ENCODE results near the gene ANAPC7. TPM values are rescaled to one million over a fixed set of nuclear protein-coding genes. Genes with fewer than 3 reads are reported as not detected.

The ANAPC7 gene
- total and polyA plus RNA-seq, 7 donors: 9.6 to 65.6 (median 31.8) TPM

- H3K4me1 ChIP-seq: peaks cover 0 to 48% (median 39%) of the 10 kb centered on the region in 4 donors
- H3K36me3 ChIP-seq: peaks cover 8 to 60% (median 28%) of the 10 kb centered on the region in 4 donors
- DNase-seq: no peak
- 94% methylated on average over 13 of the region's 13 CpGs for WGBS, 2 donors
- H3K27ac ChIP-seq: peak overlapping the region; percentile 51 to 70 (median 63)
- intact Hi-C loops (cut with DNase I): no loop called here
- TF ChIP-seq POLR2A (IDR thresholded peaks at IDR 0.05): no peak
- TF ChIP-seq CTCF (IDR thresholded peaks at IDR 0.05): no peak
- no peak for TF ChIP-seq POLR2AphosphoS5 (IDR thresholded peaks at IDR 0.05)
- TF ChIP-seq EP300 (IDR thresholded peaks at IDR 0.05): no peak
- H3K9me3 ChIP-seq: no peaks in the 10 kb centered on the region
- no peak overlapping the region for H3K4me3 ChIP-seq
- H3K27me3 ChIP-seq: no peaks in the 10 kb centered on the region
Observed at GRCh38 chr12:110373962-110374611, 29.4 kb downstream of the ANAPC7 start.

- intact Hi-C loops (cut with DNase I): no loop called here
- 69 to 83% methylated on average over 2 of the region's 2 CpGs for WGBS, 2 donors
- peak in 3 of 4 donors; percentile 44 to 61 (median 55) for TF ChIP-seq POLR2AphosphoS5 (IDR thresholded peaks at IDR 0.05)
- TF ChIP-seq CTCF (IDR thresholded peaks at IDR 0.05): no peak
- no peak for TF ChIP-seq POLR2A (IDR thresholded peaks at IDR 0.05)
- DNase-seq: no peak
- Histone ChIP-seq H3K27me3 (no peaks in the 10 kb centered on the region), H3K4me3 (no peak overlapping the region), H3K9me3 (no peaks in the 10 kb centered on the region), H3K36me3 (peaks cover 8 to 53% (median 28%) of the 10 kb centered on the region in 4 donors), H3K27ac (peak overlapping the region; percentile 51 to 70 (median 63)), H3K4me1 (peaks cover 0 to 42% (median 37%) of the 10 kb centered on the region in 4 donors)
Observed at GRCh38 chr12:110373425-110373824, 30.1 kb downstream of the ANAPC7 start.

- 86 to 87% methylated on average over 4 of the region's 4 CpGs for WGBS, 2 donors
- no peaks in the 10 kb centered on the region for H3K9me3 ChIP-seq
- no peak for TF ChIP-seq EP300 (IDR thresholded peaks at IDR 0.05)
- no peak for TF ChIP-seq POLR2A (IDR thresholded peaks at IDR 0.05)
- TF ChIP-seq POLR2AphosphoS5 (IDR thresholded peaks at IDR 0.05): no peak
- TF ChIP-seq CTCF (IDR thresholded peaks at IDR 0.05): no peak
- intact Hi-C loops (cut with DNase I): no loop called here
- H3K27ac ChIP-seq: peak overlapping the region; percentile 25 to 70 (median 58)
- peaks cover 8 to 49% (median 24%) of the 10 kb centered on the region in 4 donors for H3K36me3 ChIP-seq
- no peak overlapping the region for H3K4me3 ChIP-seq
- DNase-seq: peak; percentile 87
- H3K4me1 ChIP-seq: peaks cover 0 to 42% (median 37%) of the 10 kb centered on the region in 4 donors
- H3K27me3 ChIP-seq: no peaks in the 10 kb centered on the region
Observed at GRCh38 chr12:110373025-110373424, 30.5 kb downstream of the ANAPC7 start.

GRCh38 chr12:110372056-110372425 is 31.5 kb downstream of the ANAPC7 start:
- Histone ChIP-seq H3K4me1 (peaks cover 0 to 52% (median 44%) of the 10 kb centered on the region in 4 donors), H3K36me3 (peaks cover 2 to 39% (median 20%) of the 10 kb centered on the region in 4 donors), H3K4me3 (no peak overlapping the region), H3K27ac (peak overlapping the region in 3 of 4 donors; percentile 51 to 70 (median 66)), H3K27me3 (no peaks in the 10 kb centered on the region), H3K9me3 (no peaks in the 10 kb centered on the region)
- WGBS, 2 donors: 89 to 90% methylated on average over 7 of the region's 7 CpGs
- DNase-seq: no peak
- TF ChIP-seq CTCF (IDR thresholded peaks at IDR 0.05) (no peak), EP300 (IDR thresholded peaks at IDR 0.05) (no peak), POLR2AphosphoS5 (IDR thresholded peaks at IDR 0.05) (no peak), POLR2A (IDR thresholded peaks at IDR 0.05) (no peak)
- intact Hi-C loops (cut with DNase I): no loop called here
